K562 (cell line): ENCODE results near the gene RNU2-63P. TPM values are rescaled to one million over a fixed set of nuclear protein-coding genes. Genes with fewer than 3 reads are reported as not detected.

ENCODE experiments used
- ARID4B ChIP-seq: sonication (generic); formaldehyde crosslinking; IDR thresholded peaks from 2 replicates; pipeline ENCODE4 v1.8.0; 2022; ENCODE audit warnings: mild to moderate bottlenecking, missing genetic modification reagents
- C11orf30 ChIP-seq: fragments of 450-650 bp; IDR thresholded peaks from 2 replicates; pipeline ENCODE4 v1.6.1; 2016; ENCODE audit warnings: low read depth, mild to moderate bottlenecking
- CBX3 ChIP-seq, 2 experiments: IDR thresholded peaks; 1 replicate in 1 of 2; 2 replicates in 1 of 2; pipeline ENCODE4 v1.6.1; 2012; ENCODE audit warnings: inconsistent platforms in 2 of 2, low read length in 2 of 2, borderline replicate concordance in 1 of 2, control low read depth in 1 of 2
- CREBBP ChIP-seq: IDR thresholded peaks from one replicate; pipeline ENCODE4 v1.6.1; 2012; ENCODE audit warnings: low read depth, mild to moderate bottlenecking, control low read depth, inconsistent platforms, low read length
- ETS2 ChIP-seq: IDR thresholded peaks from 2 replicates; pipeline ENCODE4 v1.6.1; 2016; ENCODE audit warnings: borderline replicate concordance, missing genetic modification characterization, mild to moderate bottlenecking, moderate library complexity, missing compliant biosample characterization; ENCODE audit not compliant: poor library complexity, severe bottlenecking
- HDAC1 ChIP-seq, 2 experiments: fragments of 450-650 bp; IDR thresholded peaks; 2 replicates each; pipeline ENCODE4 v1.6.1; 2016 to 2017; ENCODE audit warnings: inconsistent platforms in 1 of 2, mild to moderate bottlenecking in 1 of 2, moderate library complexity in 1 of 2
- KAT8 ChIP-seq: fragments of 450-650 bp; IDR thresholded peaks from 2 replicates; pipeline ENCODE4 v1.6.1; 2016; ENCODE audit warnings: low read depth, mild to moderate bottlenecking
- KDM1A ChIP-seq, 2 experiments: fragments of 450-650 bp; IDR thresholded peaks; 2 replicates each; pipeline ENCODE4 v1.6.1; 2016; ENCODE audit warnings: mild to moderate bottlenecking in 2 of 2
- MAZ ChIP-seq, 2 experiments: fragments of 450-650 bp in 1 of 2; sonication (generic) in 1 of 2; formaldehyde crosslinking; IDR thresholded peaks in 1 of 2; conservative IDR thresholded peaks in 1 of 2; 2 replicates each; pipeline versions ENCODE4 v1.4.0 to v1.5.0; 2020; ENCODE audit warnings: mild to moderate bottlenecking in 1 of 2, missing genetic modification reagents in 1 of 2
- MEIS2 ChIP-seq: fragments of 450-650 bp; IDR thresholded peaks from 2 replicates; pipeline ENCODE4 v1.6.1; 2014; ENCODE audit warnings: mild to moderate bottlenecking; ENCODE audit not compliant: partially characterized antibody
- MTA2 ChIP-seq: fragments of 450-650 bp; IDR thresholded peaks from 2 replicates; pipeline ENCODE4 v1.6.1; 2016; ENCODE audit warnings: low read depth
- MYNN ChIP-seq, 2 experiments: sonication (generic); formaldehyde crosslinking in 1 of 2; IDR thresholded peaks; 2 replicates each; pipeline versions ENCODE4 v1.5.0 to v1.6.1; 2016 to 2020; ENCODE audit warnings: antibody characterized with exemption in 1 of 2, missing genetic modification reagents in 1 of 2
- NONO ChIP-seq, 2 experiments: fragments of 200-400 bp in 1 of 2; fragments of 450-650 bp in 1 of 2; formaldehyde crosslinking in 1 of 2; IDR thresholded peaks; 2 replicates each; pipeline ENCODE4 v1.6.1; 2017; ENCODE audit warnings: low read depth in 2 of 2, mild to moderate bottlenecking in 2 of 2, moderate library complexity in 2 of 2, low read length in 1 of 2
- RCOR1 ChIP-seq, 2 experiments: IDR thresholded peaks; 2 replicates each; pipeline ENCODE4 v1.6.1; 2012; ENCODE audit warnings: low read depth in 2 of 2, low read length in 2 of 2, borderline replicate concordance in 1 of 2, improper control_type of control experiment in 1 of 2
- SMARCA5 ChIP-seq: fragments of 450-650 bp; IDR thresholded peaks from 2 replicates; pipeline ENCODE4 v1.6.1; 2016
- STAG1 ChIP-seq: sonication (generic); formaldehyde crosslinking; IDR thresholded peaks from 2 replicates; pipeline ENCODE4 v1.5.0; 2020; ENCODE audit warnings: missing genetic modification reagents, borderline replicate concordance
- ZKSCAN1 ChIP-seq: fragments of 150-350 bp; IDR thresholded peaks from 2 replicates; pipeline ENCODE4 v1.6.1; 2016; ENCODE audit warnings: low read depth, low read length
- ZKSCAN3 ChIP-seq: fragments of 250-450 bp; sonication (Bioruptor Pico); IDR thresholded peaks from 2 replicates; pipeline ENCODE4 v1.4.0; 2020
- ZNF3 ChIP-seq: fragments of 250-450 bp; sonication (Bioruptor Pico); IDR thresholded peaks from 2 replicates; pipeline ENCODE4 v1.5.0; 2021; ENCODE audit warnings: mild to moderate bottlenecking, moderate library complexity
- ZNF408 ChIP-seq: fragments of 250-450 bp; sonication (Bioruptor Pico); IDR thresholded peaks from 2 replicates; pipeline ENCODE4 v1.4.0; 2020; ENCODE audit warnings: low read depth, mild to moderate bottlenecking, moderate library complexity
- polyA plus RNA-seq, 8 experiments: library from polyadenylated mRNA; depleted of rRNA in 4 of 8; stranded (reverse) in 5 of 8; unstranded in 3 of 8; fragments of >200 nt; fragmentation: Nextera tagmentation in 2 of 8; fragmentation: Illumina TruSeq in 1 of 8; extraction: Ambion mirVana in 2 of 8; extraction: Trizol in 1 of 8; gene quantifications; 2 replicates each; pipeline versions ENCODE4 v1.2.1 to v1.2.3, GENCODE V29; 2011 to 2014; ENCODE audit warnings: inconsistent platforms in 1 of 8, missing spikeins in 1 of 8
- total RNA-seq, 7 experiments: library from RNA; depleted of rRNA in 6 of 7; stranded (reverse); fragments of >200 nt in 6 of 7; fragmentation: Illumina TruSeq in 2 of 7; extraction: Trizol in 2 of 7; gene quantifications; 2 replicates each; pipeline versions ENCODE4 v1.2.1 to v1.2.3, GENCODE V29; 2011 to 2021; ENCODE audit warnings: low replicate concordance in 1 of 7
- TF ChIP-seq, protein P1 (sequence below): fragments of 250-450 bp; sonication (Bioruptor Pico); IDR thresholded peaks from 2 replicates; pipeline ENCODE4 v1.4.0; 2020; ENCODE audit warnings: borderline replicate concordance

The RNU2-63P gene
- total and polyA plus RNA-seq, 9 of the 15 experiments (the other 6 are each of a cell fraction or from before 2014, with no cell fraction given), result 5.8 to 253 (median 169) TPM; not detected in 4

DNA sequence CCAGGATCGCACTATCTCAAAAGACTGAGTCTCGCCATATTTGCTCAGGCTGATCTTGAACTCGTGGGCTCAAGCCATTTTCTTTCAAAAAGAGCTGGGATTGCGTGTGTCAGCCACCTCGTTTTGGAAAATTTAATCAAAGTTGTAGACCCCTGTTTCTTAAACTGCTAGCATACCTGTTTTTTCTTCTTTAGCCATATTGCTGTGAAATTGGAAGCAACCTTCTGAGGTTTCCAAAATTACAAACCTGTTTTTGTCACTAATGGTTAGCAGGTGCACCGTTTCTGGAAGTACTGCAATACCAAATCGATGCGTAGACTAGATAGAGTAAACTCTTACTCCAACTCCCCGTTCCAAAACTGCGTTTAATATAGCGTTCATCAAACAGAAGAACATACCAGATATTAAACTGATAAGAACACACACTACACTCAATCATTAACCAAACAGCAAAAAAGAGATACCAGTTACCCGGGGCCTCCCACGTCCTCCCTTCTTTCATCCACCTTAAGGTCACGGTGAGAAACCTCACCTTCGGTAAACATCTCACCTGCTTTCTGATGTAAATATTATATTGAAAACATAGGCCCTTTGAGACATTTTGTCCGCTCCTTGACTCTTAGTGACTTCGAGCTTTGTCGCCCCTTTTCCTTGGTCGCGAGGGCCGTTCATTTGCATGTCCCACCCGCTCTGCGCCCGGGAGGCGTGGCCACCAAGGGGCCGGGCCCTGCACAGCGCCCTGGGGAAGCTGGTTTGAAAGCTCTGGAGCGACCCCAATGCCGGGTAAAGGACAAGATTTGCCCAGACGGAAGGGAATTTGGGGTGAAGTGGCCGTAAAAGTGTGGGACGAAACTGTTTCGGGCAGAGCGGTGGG is at the start of gene RNU2-63P (continued):
- TF ChIP-seq ARID4B (CRISPR knock-in tag), result no peak
- peak in 1 of 2 experiments; percentile 89; a peak in 2 of 3 replicates for TF ChIP-seq CBX3 (IDR thresholded peaks at IDR 0.05; ENCODE audit: borderline replicate concordance in 1 of 2, low read length in 2 of 2)
- TF ChIP-seq MEIS2, result no peak
- no peak; the same call in 1 of the 2 replicates for TF ChIP-seq MTA2
- no peak for TF ChIP-seq CREBBP
- TF ChIP-seq ZNF408 (CRISPR knock-in tag), result no peak
- no peak for TF ChIP-seq SMARCA5
- TF ChIP-seq KAT8, result no peak
- TF ChIP-seq, protein P1, sequence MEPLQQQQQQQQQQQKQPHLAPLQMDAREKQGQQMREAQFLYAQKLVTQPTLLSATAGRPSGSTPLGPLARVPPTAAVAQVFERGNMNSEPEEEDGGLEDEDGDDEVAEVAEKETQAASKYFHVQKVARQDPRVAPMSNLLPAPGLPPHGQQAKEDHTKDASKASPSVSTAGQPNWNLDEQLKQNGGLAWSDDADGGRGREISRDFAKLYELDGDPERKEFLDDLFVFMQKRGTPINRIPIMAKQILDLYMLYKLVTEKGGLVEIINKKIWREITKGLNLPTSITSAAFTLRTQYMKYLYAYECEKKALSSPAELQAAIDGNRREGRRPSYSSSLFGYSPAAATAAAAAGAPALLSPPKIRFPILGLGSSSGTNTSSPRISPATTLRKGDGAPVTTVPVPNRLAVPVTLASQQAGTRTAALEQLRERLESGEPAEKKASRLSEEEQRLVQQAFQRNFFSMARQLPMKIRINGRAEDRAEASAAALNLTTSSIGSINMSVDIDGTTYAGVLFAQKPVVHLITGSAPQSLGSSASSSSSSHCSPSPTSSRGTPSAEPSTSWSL (CRISPR knock-in tag), result no peak
- no peak for TF ChIP-seq ZKSCAN3 (CRISPR knock-in tag)
- peak; percentile 90 for TF ChIP-seq ZNF3 (CRISPR knock-in tag)
- peak; percentile 38 to 88; a peak in 3 of 4 replicates for TF ChIP-seq MAZ (CRISPR knock-in tag; conservative IDR thresholded peaks at IDR 0.05 in 1 of 2, IDR thresholded peaks at IDR 0.05 in 1 of 2)
- TF ChIP-seq MYNN (IDR thresholded peaks at IDR 0.05), result no peak; the same call in none of the 2 replicates
- TF ChIP-seq MYNN (CRISPR knock-in tag; IDR thresholded peaks at IDR 0.05), result no peak
- no peak for TF ChIP-seq C11orf30
- TF ChIP-seq KDM1A (IDR thresholded peaks at IDR 0.05), result peak; percentile 66 to 73; a peak in 3 of 4 replicates
- no peak for TF ChIP-seq HDAC1 (IDR thresholded peaks at IDR 0.05)
- no peak for TF ChIP-seq STAG1
- peak; percentile 82; the same call in 1 of the 2 replicates for TF ChIP-seq ZKSCAN1
- peak; percentile 72 to 97 for TF ChIP-seq NONO (IDR thresholded peaks at IDR 0.05; ENCODE audit: low read depth in 2 of 2, low read length in 1 of 2)
- peak; percentile 68 to 71; a peak in 3 of 4 replicates for TF ChIP-seq RCOR1 (IDR thresholded peaks at IDR 0.05; ENCODE audit: borderline replicate concordance in 1 of 2, low read depth in 2 of 2, low read length in 2 of 2)
- TF ChIP-seq ETS2 (tag), result no peak
